ENCODE data around the gene SLCO3A1. TPM values are rescaled to one million over a fixed set of nuclear protein-coding genes. Genes with fewer than 3 reads are reported as not detected.

The SLCO3A1 gene
- total RNA-seq, 4 donors from 2014 or later, result 4.4 to 66.2 (median 5.1) TPM

GRCh38 chr15:92105611-92106010 is 252.1 kb downstream of the SLCO3A1 start:
- Histone ChIP-seq H3K4me1 (no peaks in the 10 kb centered on the region), H3K4me3 (no peak overlapping the region), H3K27ac (no peak overlapping the region), H3K9me3 (no peaks in the 10 kb centered on the region), H3K27me3 (no peaks in the 10 kb centered on the region), H3K36me3 (no peaks in the 10 kb centered on the region)
- no peak for DNase-seq
- TF ChIP-seq POLR2AphosphoS5 (IDR thresholded peaks at IDR 0.05) (no peak), EP300 (IDR thresholded peaks at IDR 0.05; ENCODE audit: low read depth) (no peak), POLR2A (IDR thresholded peaks at IDR 0.05) (no peak)
- TF ChIP-seq, protein P1, sequence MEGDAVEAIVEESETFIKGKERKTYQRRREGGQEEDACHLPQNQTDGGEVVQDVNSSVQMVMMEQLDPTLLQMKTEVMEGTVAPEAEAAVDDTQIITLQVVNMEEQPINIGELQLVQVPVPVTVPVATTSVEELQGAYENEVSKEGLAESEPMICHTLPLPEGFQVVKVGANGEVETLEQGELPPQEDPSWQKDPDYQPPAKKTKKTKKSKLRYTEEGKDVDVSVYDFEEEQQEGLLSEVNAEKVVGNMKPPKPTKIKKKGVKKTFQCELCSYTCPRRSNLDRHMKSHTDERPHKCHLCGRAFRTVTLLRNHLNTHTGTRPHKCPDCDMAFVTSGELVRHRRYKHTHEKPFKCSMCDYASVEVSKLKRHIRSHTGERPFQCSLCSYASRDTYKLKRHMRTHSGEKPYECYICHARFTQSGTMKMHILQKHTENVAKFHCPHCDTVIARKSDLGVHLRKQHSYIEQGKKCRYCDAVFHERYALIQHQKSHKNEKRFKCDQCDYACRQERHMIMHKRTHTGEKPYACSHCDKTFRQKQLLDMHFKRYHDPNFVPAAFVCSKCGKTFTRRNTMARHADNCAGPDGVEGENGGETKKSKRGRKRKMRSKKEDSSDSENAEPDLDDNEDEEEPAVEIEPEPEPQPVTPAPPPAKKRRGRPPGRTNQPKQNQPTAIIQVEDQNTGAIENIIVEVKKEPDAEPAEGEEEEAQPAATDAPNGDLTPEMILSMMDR (IDR thresholded peaks at IDR 0.05), result no peak
- 80 to 83% methylated on average over 1 to 10 of the region's 10 CpGs for WGBS, 2 donors (ENCODE audit: low coverage in 1 of 2)
- in situ Hi-C loops (cut with MboI; ENCODE audit: low pct_ligation_motif_present in 1 of 4, low pct_unique_long_range_greater_than_20kb in 1 of 4, low sequenced_read_pairs in 3 of 4), result loop anchor here in 1 of 4 donors (25.0 kb wide), 1 partner anchor 607 kb away; no protein-coding TSS in a partner anchor
- intact Hi-C loops (cut with DNase I; ENCODE audit: low total_unique reads), result no loop called here

- TF ChIP-seq, protein P1 (IDR thresholded peaks at IDR 0.05), result no peak
- TF ChIP-seq EP300 (IDR thresholded peaks at IDR 0.05; ENCODE audit: low read depth) (no peak), POLR2AphosphoS5 (IDR thresholded peaks at IDR 0.05) (no peak), POLR2A (IDR thresholded peaks at IDR 0.05) (no peak)
- in situ Hi-C loops (cut with MboI; ENCODE audit: low pct_ligation_motif_present in 1 of 4, low pct_unique_long_range_greater_than_20kb in 1 of 4, low sequenced_read_pairs in 3 of 4), result loop anchor here in 1 of 4 donors (25.0 kb wide), 1 partner anchor 605 kb away; no protein-coding TSS in a partner anchor
These were observed 254.0 kb downstream of the SLCO3A1 start for GRCh38 chr15:92107510-92107909.

GRCh38 chr15:92109191-92109873 is 255.8 kb downstream of the SLCO3A1 start:
- no peak for DNase-seq
- H3K27me3 ChIP-seq, result no peaks in the 10 kb centered on the region
- intact Hi-C loops (cut with DNase I; ENCODE audit: low total_unique reads) (no loop called here), in situ Hi-C loops (cut with MboI; ENCODE audit: low pct_ligation_motif_present in 1 of 4, low pct_unique_long_range_greater_than_20kb in 1 of 4, low sequenced_read_pairs in 3 of 4) (loop anchor here in 1 of 4 donors (25.0 kb wide), 1 partner anchor 603 kb away; no protein-coding TSS in a partner anchor)
- H3K36me3 ChIP-seq, result no peaks in the 10 kb centered on the region
- H3K9me3 ChIP-seq, result no peaks in the 10 kb centered on the region
- no peak overlapping the region for H3K27ac ChIP-seq
- H3K4me3 ChIP-seq, result no peak overlapping the region
- H3K4me1 ChIP-seq, result no peaks in the 10 kb centered on the region
- 88 to 90% methylated on average over 3 to 11 of the region's 11 CpGs for WGBS, 2 donors (ENCODE audit: low coverage in 1 of 2)
- TF ChIP-seq, protein P1 (IDR thresholded peaks at IDR 0.05), result no peak
- no peak for TF ChIP-seq EP300 (IDR thresholded peaks at IDR 0.05; ENCODE audit: low read depth)
- no peak for TF ChIP-seq POLR2AphosphoS5 (IDR thresholded peaks at IDR 0.05)
- no peak for TF ChIP-seq POLR2A (IDR thresholded peaks at IDR 0.05)

More at GRCh38 chr15:92107510-92107909, 254.0 kb downstream of the SLCO3A1 start:
- Histone ChIP-seq H3K36me3 (no peaks in the 10 kb centered on the region), H3K4me3 (no peak overlapping the region), H3K27ac (no peak overlapping the region), H3K27me3 (no peaks in the 10 kb centered on the region), H3K9me3 (no peaks in the 10 kb centered on the region), H3K4me1 (no peaks in the 10 kb centered on the region)
- intact Hi-C loops (cut with DNase I; ENCODE audit: low total_unique reads), result no loop called here
- no peak for DNase-seq
- WGBS, 2 donors (ENCODE audit: low coverage in 1 of 2), result 89% methylated on average over 4 of the region's 4 CpGs; no CpG with 5 or more reads in 1 of the 2 donors

GRCh38 chr15:92111291-92111690 is 257.8 kb downstream of the SLCO3A1 start:
- intact Hi-C loops (cut with DNase I; ENCODE audit: low total_unique reads), result no loop called here
- Histone ChIP-seq H3K27me3 (no peaks in the 10 kb centered on the region), H3K27ac (no peak overlapping the region), H3K4me3 (no peak overlapping the region), H3K4me1 (no peaks in the 10 kb centered on the region), H3K36me3 (no peaks in the 10 kb centered on the region), H3K9me3 (no peaks in the 10 kb centered on the region)
- WGBS, 2 donors (ENCODE audit: low coverage in 1 of 2), result 50 to 80% methylated on average over 2 to 3 of the region's 3 CpGs
- in situ Hi-C loops (cut with MboI; ENCODE audit: low pct_ligation_motif_present in 1 of 4, low pct_unique_long_range_greater_than_20kb in 1 of 4, low sequenced_read_pairs in 3 of 4), result loop anchor here in 2 of 4 donors (10.0 to 25.0 kb wide), 2 partner anchors 104 to 601 kb away; no protein-coding TSS in a partner anchor
- TF ChIP-seq POLR2AphosphoS5 (IDR thresholded peaks at IDR 0.05), result no peak
- TF ChIP-seq POLR2A (IDR thresholded peaks at IDR 0.05), result no peak
- TF ChIP-seq EP300 (IDR thresholded peaks at IDR 0.05; ENCODE audit: low read depth), result no peak
- TF ChIP-seq, protein P1 (IDR thresholded peaks at IDR 0.05), result no peak
- DNase-seq, result no peak

All from transverse colon (tissue), 4 donors.